Mammary epithelial cell (primary cell): ENCODE results near the gene PABPN1.

Experiments
- EZH2 ChIP-seq: IDR thresholded peaks from 2 replicates; pipeline ENCODE4 v1.6.1; 2012; ENCODE audit warnings: low read length, inconsistent platforms, borderline replicate concordance
- TF ChIP-seq, protein P1 (sequence below), 2 donors: IDR thresholded peaks in 1 of 2; conservative IDR thresholded peaks in 1 of 2; 2 replicates each; pipeline ENCODE4 v1.5.1; 2011 to 2012; ENCODE audit warnings: inconsistent platforms in 2 of 2, low read length in 2 of 2, mild to moderate bottlenecking in 2 of 2, control low read depth in 1 of 2, low read depth in 1 of 2; ENCODE audit not compliant: insufficient read depth in 1 of 2; ENCODE audit errors: extremely low read depth in 1 of 2

DNA sequence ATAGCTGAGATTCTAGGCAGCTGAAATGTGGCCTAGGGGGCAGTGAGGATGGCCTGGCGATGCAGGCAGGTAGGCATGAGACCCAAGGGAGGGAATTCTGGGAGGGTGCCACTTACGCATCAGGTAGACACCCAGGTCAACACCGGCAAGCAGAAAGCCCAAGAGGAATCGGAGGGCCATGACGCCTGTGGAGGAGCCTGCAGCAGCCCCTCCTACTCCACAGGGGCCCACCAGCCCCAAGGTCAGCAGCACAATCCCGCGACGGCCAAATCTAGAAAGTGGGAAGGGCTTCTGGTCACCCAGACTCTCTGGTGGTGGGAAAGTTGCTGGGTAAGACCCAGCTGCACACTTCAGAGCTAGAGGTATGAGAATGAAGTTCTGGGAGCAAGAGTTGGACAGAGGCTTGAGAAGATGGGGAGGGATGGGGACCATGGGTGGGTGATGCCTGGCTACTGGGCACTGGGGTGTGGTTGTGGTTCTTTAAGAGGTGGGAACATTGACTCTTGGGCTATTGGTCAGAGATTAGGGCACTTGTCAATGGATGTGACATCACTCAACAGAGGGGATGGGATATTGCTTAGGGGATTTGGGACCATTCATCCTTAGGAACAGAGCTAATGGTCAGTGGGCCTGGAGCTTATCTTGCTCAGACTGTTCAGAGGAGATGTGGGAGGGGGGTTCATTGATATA lies 28.0 kb downstream of the PABPN1 start:
- TF ChIP-seq, protein P1, sequence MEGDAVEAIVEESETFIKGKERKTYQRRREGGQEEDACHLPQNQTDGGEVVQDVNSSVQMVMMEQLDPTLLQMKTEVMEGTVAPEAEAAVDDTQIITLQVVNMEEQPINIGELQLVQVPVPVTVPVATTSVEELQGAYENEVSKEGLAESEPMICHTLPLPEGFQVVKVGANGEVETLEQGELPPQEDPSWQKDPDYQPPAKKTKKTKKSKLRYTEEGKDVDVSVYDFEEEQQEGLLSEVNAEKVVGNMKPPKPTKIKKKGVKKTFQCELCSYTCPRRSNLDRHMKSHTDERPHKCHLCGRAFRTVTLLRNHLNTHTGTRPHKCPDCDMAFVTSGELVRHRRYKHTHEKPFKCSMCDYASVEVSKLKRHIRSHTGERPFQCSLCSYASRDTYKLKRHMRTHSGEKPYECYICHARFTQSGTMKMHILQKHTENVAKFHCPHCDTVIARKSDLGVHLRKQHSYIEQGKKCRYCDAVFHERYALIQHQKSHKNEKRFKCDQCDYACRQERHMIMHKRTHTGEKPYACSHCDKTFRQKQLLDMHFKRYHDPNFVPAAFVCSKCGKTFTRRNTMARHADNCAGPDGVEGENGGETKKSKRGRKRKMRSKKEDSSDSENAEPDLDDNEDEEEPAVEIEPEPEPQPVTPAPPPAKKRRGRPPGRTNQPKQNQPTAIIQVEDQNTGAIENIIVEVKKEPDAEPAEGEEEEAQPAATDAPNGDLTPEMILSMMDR (conservative IDR thresholded peaks at IDR 0.05 in 1 of 2, IDR thresholded peaks at IDR 0.05 in 1 of 2; ENCODE audit: extremely low read depth in 1 of 2, insufficient read depth in 1 of 2, low read depth in 1 of 2, low read length in 2 of 2) = no peak
- no peak for TF ChIP-seq EZH2
